ENCODE results near the gene PTPRN2. TPM values are rescaled to one million over a fixed set of nuclear protein-coding genes. Genes with fewer than 3 reads are reported as not detected.

PTPRN2 gene
- total RNA-seq, 1 experiment from 2014 or later = 2.1 TPM

DNA sequence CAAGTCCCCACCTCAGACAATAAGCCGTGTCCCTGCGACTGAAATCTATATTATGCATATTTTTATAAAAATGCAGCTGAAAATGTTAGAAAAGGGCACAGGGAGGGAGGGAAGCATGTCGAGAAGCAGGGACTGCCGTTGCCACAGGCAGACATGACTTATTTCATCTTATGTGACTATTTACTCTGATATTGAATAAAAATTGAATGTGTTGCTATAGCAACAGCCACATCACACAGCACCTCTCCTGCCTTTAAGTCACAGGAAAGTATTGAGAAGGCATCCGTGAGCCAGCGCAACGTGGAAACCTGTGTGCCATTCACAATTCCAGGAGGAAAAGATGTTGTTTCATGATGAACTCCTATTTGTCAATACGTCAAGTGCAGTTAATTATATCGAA, 701.4 kb downstream of the PTPRN2 start (continued):
- TF ChIP-seq CTCF (IDR thresholded peaks at IDR 0.05 in 2 of 3, conservative IDR thresholded peaks at IDR 0.05 in 1 of 3; ENCODE audit: borderline replicate concordance in 1 of 3, insufficient read depth in 1 of 3, low read depth in 2 of 3, low read length in 2 of 3) = no peak
- TF ChIP-seq YY1 (IDR thresholded peaks at IDR 0.05; ENCODE audit: extremely low read depth, insufficient replicate concordance, low read depth, low read length) = no peak
- no peak for TF ChIP-seq CBX3 (IDR thresholded peaks at IDR 0.05; ENCODE audit: low read depth)
- no peak for TF ChIP-seq MAX (IDR thresholded peaks at IDR 0.05)
- no peak for TF ChIP-seq SIN3A (IDR thresholded peaks at IDR 0.05; ENCODE audit: low read depth)

DNA sequence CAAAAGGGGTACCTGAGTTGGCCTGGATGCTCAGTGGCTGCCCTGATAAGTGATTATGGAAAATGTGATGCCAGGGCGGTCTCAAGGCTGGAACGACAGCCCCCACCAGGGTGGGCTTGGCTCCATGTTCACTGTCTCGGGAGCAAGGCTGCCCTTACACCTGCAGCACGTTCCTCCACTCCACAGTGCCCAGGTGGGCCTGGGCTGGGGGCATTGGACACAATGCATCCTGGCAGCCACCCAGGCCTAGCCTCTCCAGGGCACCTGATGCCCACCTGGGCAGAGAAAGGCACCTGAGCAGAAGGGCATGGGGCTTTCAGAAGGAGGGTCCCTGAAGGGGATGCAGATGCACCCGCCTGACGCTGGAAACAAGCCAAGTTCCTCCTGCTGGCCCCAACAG, 702.5 kb downstream of the PTPRN2 start:
- TF ChIP-seq CBX3 (IDR thresholded peaks at IDR 0.05; ENCODE audit: low read depth) (no peak), SRF (IDR thresholded peaks at IDR 0.05; ENCODE audit: low read depth) (no peak), JUND (IDR thresholded peaks at IDR 0.05) (no peak), ZNF274 (IDR thresholded peaks at IDR 0.05; ENCODE audit: low read depth, low read length) (no peak), TCF7L2 (IDR thresholded peaks at IDR 0.05; ENCODE audit: borderline replicate concordance, extremely low read depth, insufficient read depth, insufficient read length) (no peak), RAD21 (IDR thresholded peaks at IDR 0.05; ENCODE audit: low read depth) (no peak)
- ChIA-PET POLR2A (no interaction called here), RAD21 (ENCODE audit: low non-redundant PET in 1 of 2, low total read pairs in 2 of 2, uncharacterized antibody in 2 of 2, unreplicated experiment in 2 of 2) (no interaction called here), CTCF (no interaction called here)
- intact Hi-C loops (cut with micrococcal nuclease) = no loop called here
- Histone ChIP-seq H3K4me3 (replicated peaks in 1 of 2; ENCODE audit: low read depth in 1 of 2, low read length in 2 of 2) (no peak overlapping the region), H2AFZ (ENCODE audit: low read depth, low read length, poor library complexity, severe bottlenecking) (no peak overlapping the region), H3K36me3 (ENCODE audit: control insufficient read depth in 1 of 2, insufficient read depth in 2 of 2, low read length in 2 of 2) (no peaks in the 10 kb centered on the region), H3K9me3 (ENCODE audit: control insufficient read depth in 1 of 2, insufficient read depth in 1 of 2, low read depth in 1 of 2, low read length in 2 of 2) (peaks cover 3 to 17% of the 10 kb centered on the region in 2 experiments; a peak in 2 of 4 replicates), H3K9me2 (ENCODE audit: insufficient read depth) (no peaks in the 10 kb centered on the region), H4K20me1 (ENCODE audit: insufficient read depth) (no peaks in the 10 kb centered on the region), H3K9ac (ENCODE audit: low read length) (no peak overlapping the region), H3K79me2 (ENCODE audit: insufficient read depth, low read length) (no peaks in the 10 kb centered on the region), H3K27me3 (ENCODE audit: insufficient read depth, low read length) (no peaks in the 10 kb centered on the region), H3K27ac (ENCODE audit: low read depth, low read length) (no peak overlapping the region), H3K4me2 (ENCODE audit: low read length) (no peak overlapping the region), H3K4me1 (ENCODE audit: control insufficient read depth in 1 of 2, insufficient read depth in 2 of 2, low read length in 2 of 2) (no peaks in the 10 kb centered on the region)
- DNase-seq (ENCODE audit: low read depth, low spot score) = no peak
- BruUV-seq (replicated peaks) = no TSS peak
- no peak for ATAC-seq
